Measurements from ENCODE around the gene VPS39.

The VPS39 gene

DNA sequence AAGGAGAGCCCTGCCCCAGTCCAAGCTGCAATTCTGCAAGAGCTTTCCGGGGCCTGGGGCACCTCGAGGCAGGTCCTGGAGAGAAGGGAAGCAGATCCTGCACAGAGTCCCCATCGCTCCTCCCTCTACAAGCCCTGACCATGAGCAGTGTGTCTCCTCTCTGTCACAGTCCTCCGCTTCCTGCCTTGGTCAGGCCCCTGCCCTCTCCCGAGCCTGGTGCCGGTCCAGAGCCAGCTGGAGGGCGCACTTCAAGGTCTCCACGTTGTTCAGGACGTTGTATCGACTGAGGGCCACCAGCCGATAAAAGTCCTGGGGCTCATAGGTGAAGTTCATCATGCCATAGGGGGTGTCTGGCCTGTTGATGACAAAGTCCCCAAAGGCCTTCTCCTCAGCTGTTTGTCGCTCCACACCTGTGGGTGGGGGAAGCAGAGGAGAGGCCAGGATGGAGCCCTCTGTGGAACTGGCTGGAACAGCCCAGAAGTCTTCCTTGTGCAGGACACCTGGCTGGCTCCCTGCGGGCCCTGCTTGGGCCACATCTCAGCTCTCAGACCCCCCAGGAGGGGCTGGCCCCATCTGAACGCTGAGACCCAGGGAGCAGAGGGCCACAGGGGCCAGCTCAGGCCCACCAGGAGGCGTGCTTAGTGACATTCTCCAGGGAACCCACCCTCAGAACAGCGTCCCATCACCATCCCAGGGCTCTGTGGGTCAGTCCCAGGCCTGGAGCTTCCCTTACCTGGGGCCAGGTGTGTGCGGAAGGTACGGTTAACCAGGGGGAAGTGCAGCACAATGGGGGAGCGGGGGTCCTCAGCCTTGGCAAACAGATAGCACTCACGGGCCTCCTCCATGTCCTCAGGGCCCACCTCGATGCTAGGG is 66.1 kb downstream of the VPS39 start:
- 0 out of 2 replicates have a peak, but pooled peaks cover 4% of the 10 kb centered on the region for H3K9me3 ChIP-seq (ENCODE audit: insufficient read depth, low read depth, low read length)
- H3K27ac ChIP-seq (ENCODE audit: low read depth, low read length) = no peak overlapping the region
- no peaks in the 10 kb centered on the region for H3K27me3 ChIP-seq (ENCODE audit: insufficient read depth, low read length)
- H3K4me3 ChIP-seq (ENCODE audit: low read length) = no peak overlapping the region
- no peaks in the 10 kb centered on the region for H3K4me1 ChIP-seq (ENCODE audit: insufficient read depth, low read length)
- no peak overlapping the region for H3K9ac ChIP-seq (ENCODE audit: low read depth, low read length)
- 84% methylated on average over 21 of the region's 21 CpGs for WGBS
- no peaks in the 10 kb centered on the region for H3K36me3 ChIP-seq (ENCODE audit: insufficient read depth, low read length)

DNA sequence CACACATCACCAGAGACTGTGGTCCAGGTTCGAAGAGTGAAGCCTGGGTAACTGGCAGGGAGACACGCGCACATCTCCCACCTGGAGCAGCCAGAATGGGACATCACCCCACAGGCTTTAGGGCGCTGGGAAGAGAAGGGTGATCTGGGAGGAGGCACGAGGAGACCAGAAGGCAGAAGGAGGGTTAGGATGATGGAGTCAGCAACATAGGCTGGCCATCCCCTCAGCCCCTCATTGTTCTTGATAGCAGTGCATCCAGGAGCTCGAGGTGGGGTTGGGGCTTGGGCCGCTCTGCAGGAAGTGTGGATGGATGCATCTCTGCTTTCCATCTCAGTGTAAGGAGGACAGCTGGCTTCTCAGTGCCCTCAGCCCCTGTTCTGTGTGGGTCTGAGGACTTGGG is 66.9 kb downstream of the VPS39 start:
- H3K36me3 ChIP-seq (ENCODE audit: insufficient read depth, low read length) = no peaks in the 10 kb centered on the region
- H3K4me3 ChIP-seq (ENCODE audit: low read length) = no peak overlapping the region
- 91% methylated on average over 7 of the region's 7 CpGs for WGBS
- H3K9ac ChIP-seq (ENCODE audit: low read depth, low read length) = no peak overlapping the region
- no peak overlapping the region for H3K27ac ChIP-seq (ENCODE audit: low read depth, low read length)
- H3K9me3 ChIP-seq (ENCODE audit: insufficient read depth, low read depth, low read length) = 0 out of 2 replicates have a peak, but pooled peaks cover 4% of the 10 kb centered on the region
- H3K27me3 ChIP-seq (ENCODE audit: insufficient read depth, low read length) = no peaks in the 10 kb centered on the region
- H3K4me1 ChIP-seq (ENCODE audit: insufficient read depth, low read length) = no peaks in the 10 kb centered on the region

DNA sequence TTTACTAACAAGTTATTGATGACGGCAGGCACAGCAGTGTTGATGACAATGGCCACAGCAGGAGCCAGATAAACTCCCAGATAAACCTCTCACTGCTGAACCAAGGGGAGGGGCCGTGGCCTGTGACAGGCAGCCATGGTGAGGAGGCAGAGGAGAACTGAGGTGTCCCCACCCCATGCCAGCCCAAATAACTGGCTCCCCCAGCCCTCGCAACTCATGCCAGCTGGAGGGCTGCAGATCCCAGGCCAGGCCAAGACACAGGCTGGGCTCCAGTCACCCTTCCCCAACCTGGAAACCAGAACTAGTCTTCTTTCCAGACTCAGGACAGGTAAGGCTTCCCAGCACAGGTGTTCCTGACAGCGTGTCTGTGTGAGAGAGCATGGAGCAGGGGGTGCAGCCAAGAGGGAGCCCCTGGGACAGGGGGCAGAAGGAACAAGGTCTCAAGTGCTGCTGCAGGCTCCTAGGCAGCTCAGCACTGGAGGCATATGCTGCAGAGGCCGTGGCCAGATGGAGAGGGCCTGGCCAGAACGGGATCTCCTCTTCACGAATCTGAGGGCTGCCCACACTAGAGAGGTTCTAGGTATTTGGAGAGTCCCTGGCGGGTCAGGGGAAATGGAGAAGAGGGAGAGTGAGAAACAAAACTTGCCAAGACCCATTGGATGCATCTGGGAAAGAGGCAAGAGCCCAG is 67.6 kb downstream of the VPS39 start:
- 88% methylated on average over 8 of the region's 8 CpGs for WGBS
- Histone ChIP-seq H3K9me3 (ENCODE audit: insufficient read depth, low read depth, low read length) (0 out of 2 replicates have a peak, but pooled peaks cover 4% of the 10 kb centered on the region), H3K4me3 (ENCODE audit: low read length) (no peak overlapping the region), H3K4me1 (ENCODE audit: insufficient read depth, low read length) (no peaks in the 10 kb centered on the region), H3K36me3 (ENCODE audit: insufficient read depth, low read length) (no peaks in the 10 kb centered on the region), H3K27me3 (ENCODE audit: insufficient read depth, low read length) (no peaks in the 10 kb centered on the region), H3K27ac (ENCODE audit: low read depth, low read length) (no peak overlapping the region), H3K9ac (ENCODE audit: low read depth, low read length) (no peak overlapping the region)

DNA sequence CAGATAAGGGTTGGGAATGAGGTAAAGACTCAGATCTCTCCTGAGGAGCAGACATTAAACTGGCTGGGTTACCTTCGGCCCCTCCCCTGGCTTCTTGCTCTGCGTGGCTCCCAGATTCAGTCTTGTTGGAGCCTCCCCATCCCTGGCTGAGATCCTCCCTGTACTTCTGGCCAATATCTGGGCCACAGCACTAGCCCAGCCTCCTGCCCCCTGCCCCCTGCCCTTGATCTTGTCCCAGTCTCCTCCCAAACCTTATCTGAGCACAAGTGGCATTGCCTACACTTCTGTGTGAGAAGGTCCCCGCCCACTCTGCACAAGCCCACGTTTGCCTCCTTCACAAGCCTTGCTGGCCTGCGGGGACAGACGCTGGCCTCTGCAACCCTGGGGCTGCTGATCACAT is 68.5 kb downstream of the VPS39 start:
- no peak overlapping the region for H3K4me3 ChIP-seq (ENCODE audit: low read length)
- 0 out of 2 replicates have a peak, but pooled peaks cover 4% of the 10 kb centered on the region for H3K9me3 ChIP-seq (ENCODE audit: insufficient read depth, low read depth, low read length)
- H3K27ac ChIP-seq (ENCODE audit: low read depth, low read length) = no peak overlapping the region
- 87% methylated on average over 6 of the region's 6 CpGs for WGBS
- H3K4me1 ChIP-seq (ENCODE audit: insufficient read depth, low read length) = no peaks in the 10 kb centered on the region
- no peak overlapping the region for H3K9ac ChIP-seq (ENCODE audit: low read depth, low read length)
- H3K36me3 ChIP-seq (ENCODE audit: insufficient read depth, low read length) = no peaks in the 10 kb centered on the region
- no peaks in the 10 kb centered on the region for H3K27me3 ChIP-seq (ENCODE audit: insufficient read depth, low read length)

DNA sequence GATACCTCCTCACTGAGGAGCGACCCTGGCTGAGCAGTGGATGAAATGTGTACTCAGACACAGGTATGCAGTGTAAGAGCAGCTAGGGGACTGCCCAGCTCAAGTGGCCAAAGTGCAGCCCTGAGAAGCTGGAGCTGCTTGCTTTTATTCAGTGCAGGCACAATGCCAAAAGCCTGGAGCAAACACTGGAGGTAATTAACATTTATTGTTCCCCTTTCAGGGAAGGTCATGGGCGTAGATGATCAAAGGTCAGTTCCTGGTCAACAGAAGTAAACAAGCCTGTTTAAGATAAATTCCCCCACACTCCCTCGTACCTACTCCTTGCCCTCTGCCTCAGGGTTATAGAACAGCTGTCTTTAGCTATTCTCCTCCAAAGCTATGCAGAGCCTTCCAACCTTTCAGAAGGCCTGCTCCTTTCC is 69.1 kb downstream of the VPS39 start:
- no peak overlapping the region for H3K9ac ChIP-seq (ENCODE audit: low read depth, low read length)
- no peaks in the 10 kb centered on the region for H3K4me1 ChIP-seq (ENCODE audit: insufficient read depth, low read length)
- H3K27ac ChIP-seq (ENCODE audit: low read depth, low read length) = no peak overlapping the region
- whole genome bisulfite sequencing = 88% methylated on average over 3 of the region's 3 CpGs
- no peaks in the 10 kb centered on the region for H3K36me3 ChIP-seq (ENCODE audit: insufficient read depth, low read length)
- H3K27me3 ChIP-seq (ENCODE audit: insufficient read depth, low read length) = no peaks in the 10 kb centered on the region
- H3K9me3 ChIP-seq (ENCODE audit: insufficient read depth, low read depth, low read length) = 0 out of 2 replicates have a peak, but pooled peaks cover 4% of the 10 kb centered on the region
- no peak overlapping the region for H3K4me3 ChIP-seq (ENCODE audit: low read length)

DNA sequence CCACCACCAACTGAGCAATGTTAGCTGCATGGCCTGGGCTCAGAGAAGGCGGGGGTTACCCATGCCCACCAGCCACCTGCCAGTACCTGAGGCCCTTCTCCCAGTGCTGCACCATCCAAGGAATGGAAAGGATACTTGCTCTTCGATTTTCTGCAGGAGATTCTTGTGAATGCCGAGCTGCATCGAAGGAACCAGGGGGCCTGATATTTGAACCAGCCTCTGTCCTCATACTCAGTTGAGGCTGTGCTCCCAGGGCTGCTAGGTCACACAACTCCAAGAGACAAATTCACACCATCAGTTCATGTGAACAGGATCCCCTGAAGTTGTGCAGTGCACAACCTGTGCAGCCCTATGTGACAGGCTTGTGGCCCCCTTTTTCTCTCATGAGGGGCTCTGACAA is 69.7 kb downstream of the VPS39 start:
- Histone ChIP-seq H3K4me1 (ENCODE audit: insufficient read depth, low read length) (no peaks in the 10 kb centered on the region), H3K27ac (ENCODE audit: low read depth, low read length) (no peak overlapping the region), H3K27me3 (ENCODE audit: insufficient read depth, low read length) (no peaks in the 10 kb centered on the region), H3K9me3 (ENCODE audit: insufficient read depth, low read depth, low read length) (0 out of 2 replicates have a peak, but pooled peaks cover 4% of the 10 kb centered on the region), H3K9ac (ENCODE audit: low read depth, low read length) (no peak overlapping the region), H3K36me3 (ENCODE audit: insufficient read depth, low read length) (no peaks in the 10 kb centered on the region), H3K4me3 (ENCODE audit: low read length) (no peak overlapping the region)
- 91% methylated on average over 4 of the region's 4 CpGs for WGBS

DNA sequence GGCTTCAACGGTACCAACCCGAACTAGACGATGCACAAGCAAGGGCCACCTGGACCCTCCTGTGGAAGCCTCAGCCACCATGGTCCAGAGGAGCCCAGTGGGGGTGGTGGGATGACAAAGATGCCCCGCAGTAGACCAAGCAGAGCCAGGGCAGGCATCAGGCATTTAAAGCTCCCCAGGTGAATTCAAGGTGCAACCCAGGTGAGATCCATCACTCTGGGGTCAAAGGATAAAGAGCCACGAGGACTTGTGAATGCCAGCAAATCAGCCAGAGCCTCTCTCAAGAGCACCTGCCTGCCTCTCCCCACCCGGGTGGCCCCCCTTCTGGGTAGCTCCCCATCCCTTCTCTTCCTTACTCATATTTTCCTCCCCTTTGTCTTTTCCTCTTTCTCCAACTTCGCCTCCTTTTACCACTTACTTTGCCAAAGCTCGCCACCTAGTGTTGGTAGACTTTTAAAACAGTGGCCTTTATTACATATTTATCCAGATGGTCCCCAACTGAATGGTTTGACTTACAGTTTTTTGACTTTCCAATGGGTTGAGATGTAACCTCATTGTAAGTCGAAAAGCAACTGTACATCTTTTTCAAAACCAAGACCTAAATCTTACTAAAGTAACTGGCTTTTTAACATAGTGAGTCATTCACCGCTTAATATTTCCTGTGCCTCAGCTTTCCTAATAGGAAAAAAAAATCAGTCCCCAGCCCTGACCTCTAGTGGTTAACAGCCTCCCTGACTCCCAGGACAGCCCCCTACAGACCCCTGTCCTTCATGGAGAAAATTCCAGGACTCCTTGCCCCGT is 70.4 kb downstream of the VPS39 start:
- Histone ChIP-seq H3K36me3 (ENCODE audit: insufficient read depth, low read length) (no peaks in the 10 kb centered on the region), H3K9ac (ENCODE audit: low read depth, low read length) (no peak overlapping the region)

DNA sequence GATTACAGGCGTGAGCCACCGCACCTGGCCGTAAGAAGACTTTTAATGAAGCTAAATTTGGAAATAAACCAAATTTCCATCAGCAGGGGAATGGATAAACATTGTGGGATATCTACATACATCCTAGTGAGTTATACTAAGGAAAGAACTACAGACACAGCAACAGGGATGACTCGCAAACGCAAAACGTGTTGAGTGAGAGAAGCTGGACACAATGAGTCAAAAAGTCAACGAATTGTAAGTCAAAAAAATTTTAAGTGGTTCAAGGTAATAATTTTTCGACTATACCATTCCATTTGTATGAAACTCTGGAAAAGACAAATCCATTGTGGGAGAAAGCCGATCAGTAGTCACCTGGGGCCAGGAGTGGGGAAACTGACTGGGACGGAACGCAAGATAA is 71.6 kb downstream of the VPS39 start:
- Histone ChIP-seq H3K27ac (ENCODE audit: low read depth, low read length) (no peak overlapping the region), H3K9me3 (ENCODE audit: insufficient read depth, low read depth, low read length) (0 out of 2 replicates have a peak, but pooled peaks cover 4% of the 10 kb centered on the region), H3K27me3 (ENCODE audit: insufficient read depth, low read length) (no peaks in the 10 kb centered on the region), H3K4me3 (ENCODE audit: low read length) (no peak overlapping the region), H3K36me3 (ENCODE audit: insufficient read depth, low read length) (no peaks in the 10 kb centered on the region), H3K9ac (ENCODE audit: low read depth, low read length) (no peak overlapping the region), H3K4me1 (ENCODE audit: insufficient read depth, low read length) (no peaks in the 10 kb centered on the region)
- WGBS = 94% methylated on average over 11 of the region's 11 CpGs

More for the DNA sequence above, 70.4 kb downstream of the VPS39 start:
- no peak overlapping the region for H3K4me3 ChIP-seq (ENCODE audit: low read length)
- H3K27ac ChIP-seq (ENCODE audit: low read depth, low read length) = no peak overlapping the region
- WGBS = 52% methylated on average over 10 of the region's 11 CpGs
- no peaks in the 10 kb centered on the region for H3K4me1 ChIP-seq (ENCODE audit: insufficient read depth, low read length)
- 0 out of 2 replicates have a peak, but pooled peaks cover 4% of the 10 kb centered on the region for H3K9me3 ChIP-seq (ENCODE audit: insufficient read depth, low read depth, low read length)
- no peaks in the 10 kb centered on the region for H3K27me3 ChIP-seq (ENCODE audit: insufficient read depth, low read length)

DNA sequence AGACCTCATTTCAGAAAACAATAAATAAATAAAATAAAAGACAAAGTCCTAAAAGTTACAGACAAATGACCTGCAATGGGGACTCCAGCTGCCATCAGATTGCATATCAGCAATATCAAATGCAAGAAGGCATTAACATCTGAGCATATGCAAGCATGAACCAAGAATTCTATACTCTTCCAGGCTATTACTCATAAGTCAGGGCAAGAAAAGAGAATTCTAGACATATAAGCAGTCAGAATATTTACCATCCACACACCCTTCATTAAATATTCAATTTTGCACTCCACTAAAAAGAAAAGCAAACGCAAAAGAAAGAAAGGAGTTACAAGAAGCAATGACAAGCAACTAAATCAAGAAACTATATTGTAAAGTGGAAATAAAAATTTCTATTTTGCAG is 72.8 kb downstream of the VPS39 start:
- no CpG with 5 or more reads among the region's 1 CpG for WGBS
- Histone ChIP-seq H3K9ac (ENCODE audit: low read depth, low read length) (no peak overlapping the region), H3K4me3 (ENCODE audit: low read length) (no peak overlapping the region)

DNA sequence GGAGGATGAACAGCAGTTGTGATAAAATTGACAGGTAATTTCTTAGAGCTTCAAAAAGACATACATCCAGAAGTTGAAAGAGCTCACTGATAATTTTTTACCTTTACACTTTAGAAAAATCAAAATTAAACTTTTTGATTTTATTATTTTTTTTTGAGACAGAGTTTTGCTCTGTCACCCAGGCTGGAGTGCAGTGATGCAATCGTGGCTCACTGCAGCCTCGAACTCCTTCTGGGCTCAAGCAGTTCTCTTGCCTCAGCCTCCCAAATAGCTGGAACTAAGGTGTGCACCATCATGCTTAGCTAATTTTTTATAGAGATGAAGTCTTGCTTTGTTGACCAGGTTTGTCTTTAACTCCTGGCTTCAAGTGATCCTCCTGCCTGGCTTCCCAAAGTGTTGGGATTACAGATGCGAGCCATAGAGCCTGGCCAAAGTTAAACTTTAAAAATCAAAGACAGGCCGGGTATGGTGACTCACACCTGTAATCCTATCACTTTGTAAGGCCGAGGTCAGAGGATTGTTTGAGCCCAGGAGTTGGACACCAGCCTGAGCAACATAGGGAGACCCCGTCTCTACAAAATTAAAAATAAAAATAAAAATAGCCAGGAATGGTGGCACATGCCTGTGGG is 73.4 kb downstream of the VPS39 start:
- Histone ChIP-seq H3K27ac (ENCODE audit: low read depth, low read length) (no peak overlapping the region), H3K27me3 (ENCODE audit: insufficient read depth, low read length) (no peaks in the 10 kb centered on the region), H3K9ac (ENCODE audit: low read depth, low read length) (no peak overlapping the region), H3K36me3 (ENCODE audit: insufficient read depth, low read length) (no peaks in the 10 kb centered on the region), H3K4me3 (ENCODE audit: low read length) (no peak overlapping the region), H3K4me1 (ENCODE audit: insufficient read depth, low read length) (no peaks in the 10 kb centered on the region), H3K9me3 (ENCODE audit: insufficient read depth, low read depth, low read length) (0 out of 2 replicates have a peak, but pooled peaks cover 4% of the 10 kb centered on the region)
- 93% methylated on average over 5 of the region's 6 CpGs for WGBS

More for the DNA sequence above, 72.8 kb downstream of the VPS39 start:
- Histone ChIP-seq H3K9me3 (ENCODE audit: insufficient read depth, low read depth, low read length) (0 out of 2 replicates have a peak, but pooled peaks cover 4% of the 10 kb centered on the region), H3K4me1 (ENCODE audit: insufficient read depth, low read length) (no peaks in the 10 kb centered on the region), H3K27ac (ENCODE audit: low read depth, low read length) (no peak overlapping the region), H3K27me3 (ENCODE audit: insufficient read depth, low read length) (no peaks in the 10 kb centered on the region), H3K36me3 (ENCODE audit: insufficient read depth, low read length) (no peaks in the 10 kb centered on the region)

All from HUES64 (cell line).